ENCODE results near the gene PCYT1A.
A peak's percentile ranks its signal among the peaks of the same experiment; 100 is the strongest.

Gene PCYT1A

GRCh38 chr3:196235452-196236122 lies 51.9 kb downstream of the PCYT1A start:
- DNase-seq: no peak

DNA sequence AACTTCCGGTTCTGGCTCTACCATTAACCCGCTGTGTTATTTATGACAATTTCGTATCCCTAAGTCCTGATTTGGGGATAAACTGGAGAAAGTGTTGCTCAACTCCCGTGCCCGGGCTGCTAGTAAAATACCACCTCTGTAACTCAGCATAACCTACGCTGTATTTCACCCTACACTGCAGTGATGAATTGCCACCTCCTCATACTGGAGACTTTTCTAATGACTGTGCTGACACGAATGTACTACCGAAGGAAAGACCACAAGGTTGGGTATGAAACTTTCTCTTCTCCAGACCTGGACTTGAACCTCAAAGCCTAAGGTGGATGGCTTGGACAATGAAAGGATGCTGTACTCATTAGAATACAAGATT lies 54.7 kb downstream of the PCYT1A start:
- no peak for DNase-seq

GRCh38 chr3:196232154-196232881 lies 55.2 kb downstream of the PCYT1A start:
- DNase-seq: no peak

DNA sequence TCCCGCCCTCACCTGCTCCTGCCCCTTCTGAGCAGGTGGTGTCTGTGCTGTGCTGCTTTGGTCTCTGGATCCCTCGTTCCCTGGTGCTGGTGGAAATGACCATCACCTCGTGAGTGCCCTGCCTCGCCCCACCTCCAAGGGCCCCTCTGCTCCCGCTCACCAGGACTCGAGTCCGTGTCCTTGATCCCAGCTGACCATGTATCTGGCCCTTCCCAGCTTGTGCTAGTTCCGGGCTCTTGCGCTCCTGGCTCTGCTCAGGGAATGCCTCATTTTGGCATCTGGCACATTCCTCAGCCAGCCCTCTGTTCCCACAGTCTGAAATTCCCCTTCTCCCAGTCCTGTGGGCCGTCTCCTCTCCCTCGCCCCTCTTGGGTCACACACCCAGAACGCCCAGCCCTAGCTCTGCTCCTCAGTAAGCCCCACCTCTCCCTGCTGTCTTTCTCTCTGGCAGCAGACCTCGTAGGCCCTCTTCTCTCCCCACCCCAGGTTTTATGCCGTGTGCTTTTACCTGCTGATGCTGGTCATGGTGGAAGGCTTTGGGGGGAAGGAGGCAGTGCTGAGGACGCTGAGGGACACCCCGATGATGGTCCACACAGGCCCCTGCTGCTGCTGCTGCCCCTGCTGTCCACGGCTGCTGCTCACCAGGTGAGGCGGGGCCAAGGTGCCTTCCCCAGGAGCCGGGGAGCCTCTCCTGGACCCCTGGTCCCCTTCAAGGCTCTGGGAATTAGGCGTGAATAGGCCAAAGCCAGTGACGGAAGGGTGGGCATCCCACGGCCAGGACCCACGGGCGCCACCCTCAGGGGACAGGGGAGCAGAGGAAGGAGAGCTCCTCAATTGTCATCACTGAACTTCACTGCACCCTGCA lies 59.7 kb downstream of the PCYT1A start:
- no peak for DNase-seq

DNA sequence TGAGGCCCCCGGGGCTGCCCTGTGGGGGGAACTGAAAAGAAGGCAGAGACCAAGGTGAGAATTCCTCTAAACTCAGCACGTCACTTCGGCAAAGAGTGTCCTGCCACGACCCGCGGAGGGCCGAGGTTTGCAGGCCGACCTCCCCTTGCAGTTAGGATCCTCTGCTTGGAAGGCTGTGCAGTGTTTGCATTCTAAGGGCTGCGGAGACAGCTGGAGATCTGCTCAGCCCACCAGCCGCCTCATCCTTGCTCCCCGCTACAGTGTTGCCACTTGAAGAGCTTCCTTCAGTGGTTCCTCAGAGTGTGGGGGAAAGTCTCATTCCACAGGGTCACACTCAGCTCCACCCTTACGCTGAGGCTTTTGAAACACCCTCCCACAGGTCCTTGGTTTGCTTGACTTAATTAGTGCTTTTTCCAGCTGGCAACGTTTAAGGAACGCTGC lies 60.4 kb downstream of the PCYT1A start:
- DNase-seq: no peak

DNA sequence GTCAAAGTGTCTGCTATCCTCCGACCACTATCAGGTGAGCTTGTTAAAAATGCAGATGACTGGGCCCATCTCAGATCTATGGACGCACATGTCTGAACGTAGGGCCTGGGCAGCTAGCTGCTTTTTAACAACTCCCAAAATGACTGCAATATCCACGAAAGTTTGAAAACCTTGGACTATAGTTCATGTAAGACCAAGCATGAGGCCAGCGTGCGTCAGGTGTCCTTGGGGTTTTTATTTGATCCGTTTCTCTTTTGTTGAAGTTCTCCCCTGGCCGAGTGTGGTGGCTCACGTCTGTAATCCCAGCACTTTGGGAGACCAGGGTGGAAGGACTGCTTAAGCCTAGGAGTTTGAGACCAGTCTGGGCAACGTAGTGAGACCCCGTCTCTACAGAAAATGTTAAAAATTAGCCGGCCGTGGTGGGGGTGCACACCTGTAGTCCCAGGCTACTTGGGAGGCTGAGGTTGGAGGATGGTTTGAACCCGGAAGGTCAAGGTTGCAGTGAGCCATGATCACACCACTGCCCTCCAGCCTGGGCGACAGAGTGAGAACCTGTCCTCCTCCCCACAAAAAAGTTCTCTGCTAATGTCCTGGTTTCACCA lies 61.7 kb downstream of the PCYT1A start:
- no peak for DNase-seq

GRCh38 chr3:196225086-196225485 lies 62.4 kb downstream of the PCYT1A start:
- DNase-seq: no peak

GRCh38 chr3:196222876-196223595 lies 64.5 kb downstream of the PCYT1A start:
- DNase-seq: no peak

DNA sequence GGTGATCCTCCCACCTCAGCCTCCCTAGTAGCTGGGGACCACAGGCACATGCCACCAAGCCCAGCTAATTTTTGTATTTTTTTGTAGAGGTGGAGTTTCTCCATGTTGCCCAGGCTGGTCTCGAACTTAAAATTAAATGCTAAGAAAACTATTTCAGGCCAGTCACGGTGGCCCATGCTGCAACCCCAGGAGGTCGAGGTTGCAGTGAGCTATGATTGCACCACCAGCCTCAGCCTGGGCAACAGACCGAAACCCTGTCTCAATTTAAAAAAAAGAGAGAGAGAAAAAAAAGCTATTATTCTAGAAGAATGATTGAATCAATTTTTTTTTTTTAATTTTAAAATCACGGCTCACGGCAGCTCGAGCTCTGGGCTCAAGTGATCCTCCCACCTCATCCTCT lies 66.5 kb downstream of the PCYT1A start:
- DNase-seq: no peak

DNA sequence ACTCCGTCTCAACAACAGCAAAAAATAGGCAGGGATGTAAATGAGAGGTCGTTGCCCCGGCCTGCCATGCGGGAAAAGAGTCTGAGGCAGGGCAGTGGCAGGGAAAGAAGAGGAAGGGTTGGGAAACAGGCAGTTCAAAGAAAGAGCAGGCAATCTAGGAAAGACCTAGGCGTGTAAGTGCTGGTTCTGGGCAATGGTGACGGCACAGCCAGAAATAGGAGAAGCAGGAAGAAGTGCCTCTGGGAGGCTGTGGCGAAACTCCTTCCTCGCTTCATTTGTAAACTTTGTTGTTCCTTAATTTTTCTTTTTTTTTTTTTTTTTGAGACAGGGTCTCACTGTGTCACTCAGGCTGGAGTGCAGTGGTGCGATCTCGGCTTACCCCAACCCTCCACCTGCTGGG lies 66.9 kb downstream of the PCYT1A start:
- no peak for DNase-seq

- DNase-seq: no peak
Measured at GRCh38 chr3:196219970-196220311, 67.6 kb downstream of the PCYT1A start.

GRCh38 chr3:196219194-196219969 lies 68.1 kb downstream of the PCYT1A start:
- peak; percentile 62 to 65 for DNase-seq

- no peak for DNase-seq
Measured at GRCh38 chr3:196218155-196218712, 69.3 kb downstream of the PCYT1A start.

DNA sequence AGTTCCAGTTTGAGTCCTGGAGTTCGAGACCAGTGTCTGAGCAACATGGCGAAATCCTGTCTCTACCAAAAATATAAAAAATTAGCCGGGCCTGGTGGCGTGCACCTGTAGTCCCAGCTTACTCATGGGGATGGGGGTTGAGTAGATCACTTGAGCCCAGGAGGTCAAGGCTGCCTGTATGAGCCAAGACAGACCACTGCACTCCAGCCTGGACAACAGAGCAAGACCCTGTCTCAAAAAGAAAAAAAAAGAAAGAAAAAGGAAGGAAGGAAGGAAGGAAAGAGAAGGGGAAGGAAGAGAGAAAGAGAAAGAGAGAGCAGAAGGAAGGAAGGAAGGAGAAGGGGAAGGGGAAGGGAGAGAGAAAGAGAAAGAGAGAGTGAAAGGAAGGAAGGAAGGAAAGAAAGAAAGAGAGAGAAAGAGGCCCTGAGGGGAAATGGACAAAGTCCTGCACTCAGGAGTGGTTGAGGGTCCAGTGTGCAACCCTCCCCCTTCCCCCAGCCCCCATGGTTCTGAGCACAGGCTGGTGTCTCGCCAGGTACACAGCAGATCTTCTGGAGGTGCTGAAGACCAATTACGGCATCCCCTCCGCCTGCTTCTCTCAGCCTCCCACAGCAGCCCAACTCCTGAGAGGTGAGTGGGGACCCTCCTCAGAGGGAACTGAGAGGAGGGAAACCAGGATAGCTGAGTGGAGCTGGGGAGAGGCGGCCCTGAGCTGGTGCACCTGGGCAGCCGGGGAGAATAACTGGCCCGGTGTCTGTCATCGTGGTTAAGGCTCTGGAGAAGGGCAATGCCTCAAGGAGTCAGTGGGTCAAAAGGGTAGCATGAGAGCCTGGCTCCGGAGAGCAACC lies 70.0 kb downstream of the PCYT1A start:
- DNase-seq: no peak

DNA sequence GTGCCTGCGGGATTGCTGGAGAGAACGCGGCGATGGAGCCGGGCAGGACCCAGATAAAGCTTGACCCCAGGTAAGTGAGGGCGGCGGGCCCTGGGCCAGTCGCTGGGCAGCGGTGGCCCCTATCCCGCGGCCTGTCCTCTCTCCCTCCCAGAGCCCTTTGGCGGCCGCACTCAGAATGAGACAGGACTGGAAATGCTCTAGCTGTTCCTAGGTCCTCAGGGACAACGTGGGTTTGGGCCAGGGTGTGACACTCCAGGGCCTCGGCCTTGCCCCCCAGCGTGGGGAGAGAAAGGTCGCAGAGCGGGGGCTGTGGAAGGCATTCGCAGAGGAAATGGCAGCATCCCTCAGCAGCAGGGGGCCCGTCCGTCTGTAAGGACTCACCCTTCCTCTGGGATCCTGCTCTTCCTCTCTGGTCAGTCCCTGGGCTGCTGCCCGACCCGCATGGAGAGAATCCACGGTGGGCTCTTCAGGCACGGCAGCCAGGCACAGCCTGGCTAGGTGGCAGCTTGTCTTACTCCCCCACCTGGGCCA lies 70.8 kb downstream of the PCYT1A start:
- DNase-seq: no peak

- no peak for DNase-seq
Measured at GRCh38 chr3:196216089-196216564, 71.4 kb downstream of the PCYT1A start, which contains the start of gene SLC51A. TSS of gene SLC51A (plus strand) at chr3:196216534. CDS start at chr3:196216713, 179 bp downstream.

DNA sequence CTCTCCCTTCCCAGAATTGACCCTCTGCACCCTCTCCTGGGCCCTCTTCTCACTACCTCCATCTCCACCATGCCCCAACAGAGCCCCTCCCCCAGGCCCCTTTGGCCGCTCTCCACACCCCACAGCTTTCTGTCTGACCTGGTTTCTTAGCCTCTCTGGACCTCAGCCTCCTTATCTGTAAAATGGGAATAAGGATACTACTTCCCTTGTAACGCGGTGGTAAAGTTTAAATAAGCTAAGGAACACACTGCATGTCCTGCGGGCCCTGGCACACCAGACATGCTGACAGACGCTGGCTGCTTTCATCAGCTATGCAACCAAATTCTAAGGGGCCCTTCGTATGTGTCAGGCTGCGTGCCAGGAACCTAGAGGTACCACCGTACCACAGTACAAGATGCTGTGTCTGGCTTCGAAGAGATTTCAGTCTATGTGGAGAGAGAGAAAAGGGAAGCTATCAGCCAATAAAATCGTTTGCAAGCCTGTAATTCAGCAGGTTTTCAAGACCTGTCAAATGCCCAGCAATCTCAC lies 72.0 kb downstream of the PCYT1A start:
- no peak for DNase-seq

GRCh38 chr3:196214783-196215441 lies 72.6 kb downstream of the PCYT1A start:
- DNase-seq: no peak
